Endothelial cell of umbilical vein (primary cell): ENCODE data around the gene AGXT. TPM values are rescaled to one million over a fixed set of nuclear protein-coding genes. Genes with fewer than 3 reads are reported as not detected.

Experiments used
- BruUV-seq: library from RNA; stranded (reverse); fragments of 400-500 nt; replicated peaks from 2 replicates; lab custom pipeline; 2021; lab: Mats Ljungman, UMichigan
- CTCF ChIA-PET: fragments of 300-600, 350-600 bp; sonication (Branson Sonifier 250); formaldehyde crosslinking; loops from one replicate; lab custom pipeline; 2021; ENCODE audit warnings: antibody characterized with exemption, inconsistent platforms; lab: Charles Lee
- POLR2A ChIA-PET: fragments of 300-600, 350-600 bp; sonication (Branson Sonifier 250); formaldehyde crosslinking; loops from one replicate; lab custom pipeline; 2021; ENCODE audit warnings: antibody characterized with exemption, inconsistent platforms; lab: Charles Lee
- DNase-seq: peaks from one replicate; pipeline ENCODE4 v3.0.0-alpha.2; 2011; ENCODE audit warnings: low read depth, low spot score
- FAIRE-seq: peaks from 2 replicates; lab custom pipeline; 2011; peaks lifted over from hg19 to GRCh38; lab: Jason Lieb, UNC
- H2AFZ ChIP-seq: 2 replicates; pipeline ENCODE4 v1.6.0; 2012; ENCODE audit warnings: low read depth, low read length, control low read depth, inconsistent platforms
- H3K27ac ChIP-seq: 2 replicates; pipeline ENCODE4 v1.5.1; 2011; ENCODE audit warnings: low read depth, mild to moderate bottlenecking, control low read depth, low read length, moderate library complexity; ENCODE audit not compliant: insufficient read depth
- H3K27me3 ChIP-seq, 2 experiments: 2 replicates each; pipeline versions ENCODE4 v1.6.0 to v1.6.1; 2011; ENCODE audit warnings: low read length in 2 of 2, mixed read lengths in 1 of 2; ENCODE audit not compliant: control insufficient read depth in 2 of 2, insufficient read depth in 2 of 2
- H3K36me3 ChIP-seq, 2 experiments: 2 replicates in 1 of 2; 3 replicates in 1 of 2; pipeline ENCODE4 v1.5.1; 2011; ENCODE audit warnings: low read length in 2 of 2, mild to moderate bottlenecking in 1 of 2, moderate library complexity in 1 of 2; ENCODE audit not compliant: control insufficient read depth in 2 of 2, insufficient read depth in 2 of 2; ENCODE audit errors: extremely low read depth in 1 of 2
- H3K4me1 ChIP-seq: 3 replicates; pipeline ENCODE4 v1.5.1; 2011; ENCODE audit warnings: mild to moderate bottlenecking, low read length; ENCODE audit not compliant: control insufficient read depth, insufficient read depth; ENCODE audit errors: extremely low read depth
- H3K4me2 ChIP-seq: 2 replicates; pipeline ENCODE4 v1.6.1; 2011; ENCODE audit warnings: low read length, control low read depth, mixed read lengths; ENCODE audit not compliant: insufficient read depth
- H3K4me3 ChIP-seq, 3 experiments: fragments of 200-600 bp in 1 of 3; sonication (generic), shearing (Covaris generic) in 1 of 3; replicated peaks in 1 of 3; 2 replicates each; pipeline ENCODE4 v1.5.1; 2011 to 2016; ENCODE audit warnings: control low read depth in 3 of 3, low read length in 3 of 3, mild to moderate bottlenecking in 2 of 3, inconsistent platforms in 1 of 3, low read depth in 1 of 3, moderate library complexity in 1 of 3; ENCODE audit not compliant: insufficient read depth in 1 of 3
- H3K79me2 ChIP-seq: 2 replicates; pipeline ENCODE4 v1.6.0; 2012; ENCODE audit warnings: low read length, inconsistent platforms; ENCODE audit not compliant: control insufficient read depth, insufficient read depth
- H3K9ac ChIP-seq: replicated peaks from 2 replicates; pipeline ENCODE3; 2011; ENCODE audit warnings: low read length, control low read depth; ENCODE audit not compliant: insufficient read depth; ENCODE audit errors: extremely low read depth
- H3K9me1 ChIP-seq: replicated peaks from 3 replicates; pipeline ENCODE4 v1.6.0; 2011; ENCODE audit warnings: mild to moderate bottlenecking, low read length; ENCODE audit not compliant: control insufficient read depth, insufficient read depth; ENCODE audit errors: extremely low read depth
- H3K9me3 ChIP-seq: replicated peaks from 2 replicates; pipeline ENCODE4 v1.5.1; 2012; ENCODE audit warnings: low read length, inconsistent platforms; ENCODE audit not compliant: control insufficient read depth, insufficient read depth
- H4K20me1 ChIP-seq: replicated peaks from 2 replicates; pipeline ENCODE3; 2011; ENCODE audit warnings: mild to moderate bottlenecking, low read length; ENCODE audit not compliant: control insufficient read depth, insufficient read depth; ENCODE audit errors: extremely low read depth
- EZH2 ChIP-seq: IDR thresholded peaks from 2 replicates; pipeline ENCODE4 v1.6.1; 2012; ENCODE audit warnings: borderline replicate concordance, low read depth, mild to moderate bottlenecking, moderate library complexity, low read length, inconsistent platforms; ENCODE audit not compliant: severe bottlenecking
- FOS ChIP-seq: IDR thresholded peaks from 2 replicates; pipeline ENCODE4 v1.6.1; 2011; ENCODE audit warnings: mild to moderate bottlenecking, low read length, moderate library complexity, borderline replicate concordance; ENCODE audit not compliant: insufficient read depth
- GATA2 ChIP-seq: IDR thresholded peaks from 2 replicates; pipeline ENCODE4 v1.7.0; 2011; ENCODE audit warnings: low read depth, mild to moderate bottlenecking, moderate library complexity, mixed read lengths, low read length; ENCODE audit not compliant: insufficient read length, insufficient read depth
- JUN ChIP-seq: IDR thresholded peaks from 2 replicates; pipeline ENCODE4 v1.6.1; 2011; ENCODE audit warnings: borderline replicate concordance, low read depth; ENCODE audit not compliant: insufficient read length, insufficient read depth
- MYC ChIP-seq: IDR thresholded peaks from one replicate; pipeline ENCODE4 v1.6.1; 2011; ENCODE audit warnings: mild to moderate bottlenecking, low read depth, low read length
- POLR2A ChIP-seq: IDR thresholded peaks from 2 replicates; pipeline ENCODE4 v1.6.1; 2012; ENCODE audit warnings: low read depth, mild to moderate bottlenecking, control low read depth, low read length
- POLR2AphosphoS5 ChIP-seq: IDR thresholded peaks from 2 replicates; pipeline ENCODE4 v1.6.1; 2012; ENCODE audit warnings: low read depth, mild to moderate bottlenecking, control low read depth, low read length, moderate library complexity; ENCODE audit not compliant: insufficient read depth
- dilution Hi-C: fragments of 300-500 bp; cut with MboI; formaldehyde crosslinking; loops from one replicate; pipeline ENCODE4 v1.15.0; 2019; ENCODE audit warnings: low sequenced_read_pairs; ENCODE audit not compliant: extremely low pct_ligation_motif_present
- intact Hi-C: fragments of 100-400 bp; cut with micrococcal nuclease; formaldehyde crosslinking; loops from one replicate; pipeline ENCODE4 v1.10.0; 2022
- polyA plus RNA-seq, 4 experiments: library from polyadenylated mRNA; depleted of rRNA in 3 of 4; stranded (reverse) in 3 of 4; unstranded in 1 of 4; fragments of >200 nt; gene quantifications; 2 replicates each; pipeline versions ENCODE4 v1.2.1 to v1.2.3, GENCODE V29; 2011 to 2012; ENCODE audit warnings: missing spikeins in 1 of 4
- total RNA-seq: library from RNA; stranded (reverse); gene quantifications from 2 replicates; pipeline ENCODE4 v1.2.3, GENCODE V29; 2021

Gene AGXT
- total and polyA plus RNA-seq, 2 donors (not counting 3 experiments of a cell fraction or from before 2014, with no cell fraction given), result not detected

DNA sequence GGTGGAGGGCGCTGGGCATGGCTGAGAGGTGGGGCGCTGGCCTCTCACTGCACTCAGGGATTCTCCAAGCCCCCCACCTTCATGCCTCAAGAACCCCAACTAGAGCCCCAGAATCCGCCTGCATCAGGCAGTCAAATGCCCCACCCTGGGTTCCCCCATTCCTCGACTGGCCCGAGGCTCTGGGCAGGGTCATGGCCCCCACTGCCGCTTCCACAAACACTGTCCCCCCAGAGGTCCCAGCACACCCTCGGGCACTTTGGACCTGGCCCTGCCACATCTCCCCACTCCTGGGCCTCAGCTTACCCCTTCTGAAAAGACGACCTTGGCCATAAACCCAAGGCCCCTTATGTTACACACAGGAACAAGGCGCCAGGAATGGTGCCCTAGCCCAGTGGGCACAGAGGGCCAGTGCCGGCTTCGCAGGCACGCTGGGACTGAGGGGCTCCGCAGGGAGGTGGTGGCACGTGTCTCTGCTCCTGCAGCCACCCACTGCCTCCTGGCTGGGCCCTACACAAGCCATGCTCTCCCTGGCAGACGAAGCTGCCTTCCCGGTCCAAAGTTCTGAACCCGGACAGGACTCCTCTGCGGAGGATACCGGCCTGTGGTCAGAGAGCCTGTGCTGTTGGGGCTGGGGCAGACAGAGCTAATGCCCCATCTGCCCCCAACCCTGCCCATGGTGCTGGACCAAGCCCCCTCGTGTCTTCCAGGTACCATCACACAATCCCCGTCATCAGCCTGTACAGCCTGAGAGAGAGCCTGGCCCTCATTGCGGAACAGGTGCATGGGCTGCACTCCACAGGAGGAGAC is 6.8 kb downstream of the AGXT start:
- no peak overlapping the region for H3K9ac ChIP-seq
- CTCF ChIA-PET, result interaction anchor here (0.9 to 1.3 kb wide), 2 partner anchors 17 to 39 kb away, joined by 3 to 4 read pairs; no protein-coding TSS in a partner anchor
- no peak overlapping the region for H2AFZ ChIP-seq
- no peaks in the 10 kb centered on the region for H3K9me3 ChIP-seq
- H3K27ac ChIP-seq, result no peak overlapping the region
- H3K79me2 ChIP-seq, result no peaks in the 10 kb centered on the region
- POLR2A ChIA-PET, result no interaction called here
- dilution Hi-C loops (no loop called here), intact Hi-C loops (no loop called here)
- no peaks in the 10 kb centered on the region for H3K9me1 ChIP-seq
- no peaks in the 10 kb centered on the region for H4K20me1 ChIP-seq
- H3K27me3 ChIP-seq, result no peaks in the 10 kb centered on the region
- no peaks in the 10 kb centered on the region for H3K36me3 ChIP-seq
- no peak for TF ChIP-seq JUN
- TF ChIP-seq POLR2AphosphoS5, result no peak
- TF ChIP-seq FOS, result no peak
- TF ChIP-seq GATA2, result no peak
- no peak for TF ChIP-seq EZH2
- TF ChIP-seq POLR2A, result no peak
- no peak overlapping the region for H3K4me3 ChIP-seq
- DNase-seq (no peak), FAIRE-seq (no peak)
- no TSS peak for BruUV-seq
- no peak overlapping the region for H3K4me2 ChIP-seq
- no peaks in the 10 kb centered on the region for H3K4me1 ChIP-seq

DNA sequence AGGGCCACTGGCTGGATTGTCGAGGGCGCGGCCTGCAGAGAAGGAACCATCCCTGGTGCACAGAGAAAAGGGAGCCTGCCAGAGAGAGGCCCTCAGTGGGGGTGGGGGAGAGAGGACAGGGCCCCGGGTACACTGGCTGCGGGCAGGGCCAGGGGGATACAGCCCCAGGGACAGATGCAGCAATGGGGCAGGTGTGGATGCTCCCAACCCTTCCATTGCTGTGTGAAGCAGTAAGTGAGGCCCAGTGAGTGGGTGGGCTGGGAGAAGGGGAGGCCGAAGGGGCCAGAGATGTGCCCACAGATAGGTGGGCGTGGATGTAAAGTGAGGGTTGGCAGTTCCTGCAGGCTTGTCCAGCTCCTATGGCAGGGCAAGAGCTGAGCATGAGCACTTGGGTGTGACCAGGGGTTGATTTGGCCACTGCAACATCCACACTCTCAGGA is 7.4 kb downstream of the AGXT start:
- DNase-seq, result no peak

More for the DNA sequence above, 7.4 kb downstream of the AGXT start:
- Histone ChIP-seq H3K79me2 (no peaks in the 10 kb centered on the region), H2AFZ (no peak overlapping the region), H3K27ac (no peak overlapping the region), H3K9me3 (no peaks in the 10 kb centered on the region), H3K4me2 (no peak overlapping the region), H3K4me3 (no peak overlapping the region), H3K27me3 (no peaks in the 10 kb centered on the region), H3K4me1 (no peaks in the 10 kb centered on the region), H3K9me1 (no peaks in the 10 kb centered on the region), H3K36me3 (no peaks in the 10 kb centered on the region), H3K9ac (no peak overlapping the region), H4K20me1 (no peaks in the 10 kb centered on the region)
- ChIA-PET POLR2A (no interaction called here), CTCF (interaction anchor here (0.9 to 1.6 kb wide), 3 partner anchors 17 to 39 kb away, joined by 3 to 4 read pairs (median 3); no protein-coding TSS in a partner anchor)
- FAIRE-seq, result no peak
- dilution Hi-C loops (no loop called here), intact Hi-C loops (no loop called here)
- no TSS peak for BruUV-seq
- TF ChIP-seq GATA2, result no peak
- TF ChIP-seq MYC, result no peak
- TF ChIP-seq POLR2A, result no peak
- no peak for TF ChIP-seq POLR2AphosphoS5
- no peak for TF ChIP-seq EZH2
- no peak for TF ChIP-seq JUN
